GM19395 (cell line): Measurements from ENCODE around the gene OR10G7.
"Not testable (repeated sequence)": the region's sequence is repeated elsewhere in the genome, so short reads cannot be mapped to it uniquely, and the experiment has no call there.

Source experiments
- ATAC-seq: cut with Tn5 transposase; IDR thresholded peaks from one replicate; pipeline ENCODE4 v1.9.1; 2021; ENCODE audit warnings: mild to moderate bottlenecking, moderate library complexity; ENCODE audit not compliant: unreplicated experiment

Gene OR10G7

GRCh38 chr11:124043420-124043819 lies 2.3 kb upstream of the OR10G7 start:
- no peak for ATAC-seq

- no peak for ATAC-seq
Measured at GRCh38 chr11:124039557-124039956, 1.6 kb downstream of the OR10G7 start.

GRCh38 chr11:124036666-124037065 lies 4.5 kb downstream of the OR10G7 start:
- no peak for ATAC-seq

- no peak for ATAC-seq
Measured at GRCh38 chr11:124026498-124026897, 14.6 kb downstream of the OR10G7 start, which contains the start of gene OR10G8. Gene OR10G8 (plus strand): TSS chr11:124026798. CDS start chr11:124029623, 2,825 bp downstream.

- ATAC-seq = not testable (repeated sequence)
Measured at GRCh38 chr11:124015837-124016236, 25.3 kb downstream of the OR10G7 start.

- ATAC-seq = no peak
Measured at GRCh38 chr11:124012697-124013096, 28.4 kb downstream of the OR10G7 start, which contains the start of gene OR10G4. Gene OR10G4 (plus strand): TSS chr11:124012997. CDS start chr11:124015575, 2,578 bp downstream.

GRCh38 chr11:123995119-123995518 lies 46.0 kb downstream of the OR10G7 start, which contains the start of gene OR10G6:
Gene OR10G6 (minus strand): TSS chr11:123995161. CDS start chr11:123995161, 0 bp downstream.
- ATAC-seq = no peak
